ENCODE results near the gene CAMTA1. TPM values are rescaled to one million over a fixed set of nuclear protein-coding genes. Genes with fewer than 3 reads are reported as not detected.
A peak's percentile ranks its signal among the peaks of the same experiment; 100 is the strongest.

The CAMTA1 gene
- total RNA-seq, 1 donor from 2014 or later, result 67.9 TPM

GRCh38 chr1:6971699-6972098, 186.4 kb downstream of the CAMTA1 start:
- DNase-seq (ENCODE audit: low spot score), result no peak

- DNase-seq (ENCODE audit: low spot score), result no peak
These were observed 187.1 kb downstream of the CAMTA1 start for GRCh38 chr1:6972399-6972798.

DNA sequence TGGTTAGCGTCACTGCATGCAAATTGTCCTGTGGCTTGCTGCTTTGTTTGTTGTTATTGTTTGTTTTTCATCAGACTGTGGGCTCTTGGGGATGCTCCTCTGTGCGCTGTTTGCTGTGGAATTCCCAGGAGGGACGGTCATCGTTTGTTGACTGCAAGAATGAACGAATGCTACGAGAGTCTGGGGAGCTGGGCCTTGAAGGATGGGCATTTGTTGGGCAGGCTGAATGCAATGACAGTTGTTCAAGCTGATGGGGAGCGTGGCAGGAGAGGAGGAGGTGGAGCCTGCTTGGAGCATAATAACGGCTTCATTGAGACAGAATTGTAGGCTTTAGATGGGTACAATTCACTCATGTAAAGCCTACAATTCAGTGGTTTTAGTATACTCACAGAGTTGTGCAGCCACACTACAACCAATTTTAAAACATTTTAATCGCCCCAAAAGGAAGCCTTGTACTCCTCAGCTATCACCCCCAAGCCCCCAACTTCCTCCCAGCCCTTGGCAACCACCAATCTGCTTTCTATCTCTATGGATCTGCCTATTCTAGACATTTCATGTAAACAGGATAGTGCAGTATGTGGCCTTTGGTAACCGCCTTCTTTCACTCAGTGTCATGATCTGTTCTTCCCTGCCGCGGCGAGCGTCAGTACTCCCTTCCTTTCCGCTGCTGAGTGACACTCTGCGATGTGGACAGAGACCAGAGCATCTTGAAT, 190.2 kb downstream of the CAMTA1 start:
- no peak for DNase-seq (ENCODE audit: low spot score)

GRCh38 chr1:6976044-6976375, 190.8 kb downstream of the CAMTA1 start:
- no peak for DNase-seq (ENCODE audit: low spot score)

DNA sequence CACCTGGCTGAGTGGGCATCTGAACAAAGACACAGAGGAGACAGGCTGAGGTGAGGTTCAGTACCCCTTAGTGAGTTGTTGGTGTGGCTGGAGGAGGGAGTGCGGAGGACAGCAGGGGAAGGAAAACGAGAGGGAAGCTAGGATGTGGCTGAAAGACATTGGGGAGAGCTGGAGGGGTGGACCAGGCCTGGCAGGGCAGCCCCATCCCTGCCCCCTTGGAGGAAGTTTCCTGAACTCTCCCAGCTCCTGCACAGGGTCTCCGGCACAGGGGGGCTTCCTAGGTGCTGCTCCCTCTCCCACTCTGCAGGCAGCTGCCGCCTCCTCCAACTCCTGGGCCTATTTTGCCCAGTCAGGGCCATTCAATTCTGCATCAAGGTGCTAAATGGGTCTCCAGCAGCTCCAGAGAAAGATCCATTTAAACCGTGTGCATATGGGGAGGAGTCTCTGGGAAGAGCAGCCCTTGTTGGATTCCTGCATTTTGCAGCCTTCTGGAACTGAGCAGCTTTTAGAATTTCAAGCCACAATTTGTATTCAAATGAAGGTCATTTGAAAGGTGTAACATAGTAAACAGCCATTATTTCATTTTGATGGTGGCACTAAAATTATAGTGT, 193.9 kb downstream of the CAMTA1 start:
- no peak for DNase-seq (ENCODE audit: low spot score)

GRCh38 chr1:6981595-6981994, 196.3 kb downstream of the CAMTA1 start:
- DNase-seq (ENCODE audit: low spot score), result no peak

GRCh38 chr1:6982443-6982842, 197.2 kb downstream of the CAMTA1 start:
- no peak for DNase-seq (ENCODE audit: low spot score)

DNA sequence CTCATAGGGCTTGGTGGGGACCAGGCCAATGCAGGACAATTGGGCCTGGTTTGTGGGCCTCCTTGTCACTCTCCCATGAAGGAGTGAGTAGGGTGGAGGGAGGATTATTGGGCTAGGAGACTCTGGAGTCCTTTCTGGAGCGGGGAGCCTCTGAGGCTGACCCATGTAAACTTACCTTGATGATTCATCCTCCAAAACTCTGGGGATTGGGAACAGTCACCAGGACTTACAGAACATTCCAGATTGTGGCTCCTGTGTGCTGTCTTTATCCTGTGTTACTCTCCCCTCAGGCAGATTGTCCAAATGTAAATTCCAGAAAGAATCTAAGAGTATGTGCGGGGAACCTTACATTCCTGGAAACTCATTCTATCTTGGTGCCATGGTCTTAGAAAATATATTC, 197.6 kb downstream of the CAMTA1 start:
- no peak for DNase-seq (ENCODE audit: low spot score)

GRCh38 chr1:6984536-6984935, 199.3 kb downstream of the CAMTA1 start:
- no peak for DNase-seq (ENCODE audit: low spot score)

DNA sequence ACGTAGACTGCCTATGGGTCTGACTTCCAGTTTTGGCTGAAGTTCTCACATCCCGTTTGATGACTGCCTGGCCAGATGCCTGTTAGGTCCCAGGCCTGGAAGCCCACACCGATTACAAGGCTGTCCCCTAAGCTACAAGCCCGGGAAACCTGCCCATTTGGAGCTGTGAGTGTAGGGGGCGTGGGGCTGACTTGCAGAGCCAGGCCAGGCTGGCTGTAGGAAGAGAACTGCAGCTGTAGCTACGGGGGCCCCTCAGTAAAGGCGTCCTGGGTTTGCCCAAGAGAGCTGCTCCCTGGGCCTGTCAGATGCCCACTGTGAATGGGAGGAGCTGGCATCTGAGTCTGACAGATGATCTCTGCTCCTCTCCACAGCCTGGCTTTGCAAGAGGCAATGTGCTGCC, 199.7 kb downstream of the CAMTA1 start:
- no peak for DNase-seq (ENCODE audit: low spot score)

- no peak for DNase-seq (ENCODE audit: low spot score)
These were observed 200.5 kb downstream of the CAMTA1 start for GRCh38 chr1:6985549-6986276.

- no peak for DNase-seq (ENCODE audit: low spot score)
These were observed 201.0 kb downstream of the CAMTA1 start for GRCh38 chr1:6986281-6986680.

DNA sequence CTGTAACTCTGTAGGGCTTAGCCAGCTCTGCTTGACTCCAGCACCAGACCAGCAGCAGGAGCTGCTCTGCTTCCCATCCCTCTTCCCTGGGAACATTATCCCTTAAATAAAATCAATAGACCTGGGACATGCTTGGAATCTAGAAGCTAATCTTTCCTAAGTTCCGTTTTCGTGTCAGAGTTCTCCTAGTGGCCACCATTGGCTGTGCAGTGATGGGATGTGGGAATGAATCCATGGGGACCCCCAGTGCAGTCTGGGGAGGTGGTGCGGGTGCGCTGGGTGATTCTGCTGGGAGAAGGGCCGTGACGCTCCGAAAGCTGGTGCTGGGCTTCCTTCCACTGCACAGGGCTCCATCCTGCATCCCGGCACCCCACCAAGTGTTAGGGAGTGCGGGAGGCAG, 202.7 kb downstream of the CAMTA1 start:
- no peak for DNase-seq (ENCODE audit: low spot score)

DNA sequence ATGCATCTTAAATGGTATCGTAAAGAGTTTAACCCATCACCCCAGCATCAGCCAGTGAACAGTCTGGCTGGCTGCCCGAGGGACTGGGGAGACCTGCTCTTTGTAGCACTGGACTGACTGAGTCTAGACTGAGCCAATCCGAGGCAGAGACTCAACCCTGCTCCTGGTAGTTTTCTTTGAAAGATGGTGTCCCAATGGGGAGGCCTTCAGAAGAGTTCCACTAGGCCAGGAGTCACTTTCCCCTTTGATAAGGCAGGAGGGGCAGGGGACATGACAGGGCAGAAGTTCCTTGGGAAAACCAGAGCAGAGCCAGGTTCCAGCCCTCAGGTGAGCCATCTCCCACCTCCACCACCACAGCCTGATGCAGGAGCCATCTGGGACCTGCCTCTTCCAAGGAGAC, 203.5 kb downstream of the CAMTA1 start:
- DNase-seq (ENCODE audit: low spot score), result no peak

- no peak for DNase-seq (ENCODE audit: low spot score)
These were observed 204.2 kb downstream of the CAMTA1 start for GRCh38 chr1:6989212-6990159.

- DNase-seq (ENCODE audit: low spot score), result no peak
These were observed 206.0 kb downstream of the CAMTA1 start for GRCh38 chr1:6991266-6991665.

- DNase-seq (ENCODE audit: low spot score), result no peak
These were observed 210.5 kb downstream of the CAMTA1 start for GRCh38 chr1:6995789-6996188.

DNA sequence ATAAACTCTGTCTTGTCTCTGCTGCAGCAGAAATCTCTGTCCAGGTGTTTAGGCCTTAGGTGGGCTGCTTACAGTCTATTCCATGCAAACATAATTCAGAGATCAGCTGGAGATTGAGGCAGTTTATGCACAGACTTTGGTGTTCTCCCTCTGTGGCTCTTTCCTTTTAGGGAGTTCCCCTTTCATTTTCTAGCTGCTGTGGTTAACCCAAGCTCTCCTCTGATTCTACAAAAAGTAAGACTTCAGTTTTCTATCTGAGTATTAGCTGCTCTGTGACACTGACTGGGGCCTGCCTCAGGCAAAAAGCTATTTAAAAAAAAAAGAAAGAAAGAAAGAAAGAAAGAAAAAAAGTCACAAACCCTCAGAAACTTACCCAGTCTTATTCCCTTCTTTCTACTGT, 211.1 kb downstream of the CAMTA1 start:
- DNase-seq (ENCODE audit: low spot score), result no peak

DNA sequence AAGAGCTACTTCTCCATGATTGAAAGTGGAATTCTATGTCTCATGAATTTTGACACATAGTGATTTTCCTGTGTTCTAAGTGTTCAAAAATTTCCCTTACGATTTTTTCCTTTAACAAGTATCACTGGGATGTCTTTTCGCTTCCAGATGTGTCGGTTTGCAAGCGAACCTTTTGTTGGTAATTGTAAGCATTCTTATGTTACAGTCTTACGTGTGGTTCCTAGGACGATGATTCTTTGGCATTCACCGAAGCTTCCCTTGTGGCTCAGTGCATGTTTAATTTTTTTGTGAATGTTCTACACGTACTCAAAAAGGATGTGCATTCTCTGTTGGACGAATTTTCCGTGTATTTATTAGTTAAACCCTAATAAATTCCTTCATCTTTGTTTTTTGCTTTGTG, 211.6 kb downstream of the CAMTA1 start:
- DNase-seq (ENCODE audit: low spot score), result no peak

- peak; percentile 16 for DNase-seq (ENCODE audit: low spot score)
These were observed 213.0 kb downstream of the CAMTA1 start for GRCh38 chr1:6998267-6998666.

GRCh38 chr1:6999826-7000225, 214.6 kb downstream of the CAMTA1 start:
- DNase-seq (ENCODE audit: low spot score), result no peak

- DNase-seq (ENCODE audit: low spot score), result no peak
These were observed 215.5 kb downstream of the CAMTA1 start for GRCh38 chr1:7000720-7001119.

All from mucosa of gallbladder (tissue), 1 donor.